ENCODE results near the gene MVB12B.

MVB12B gene

DNA sequence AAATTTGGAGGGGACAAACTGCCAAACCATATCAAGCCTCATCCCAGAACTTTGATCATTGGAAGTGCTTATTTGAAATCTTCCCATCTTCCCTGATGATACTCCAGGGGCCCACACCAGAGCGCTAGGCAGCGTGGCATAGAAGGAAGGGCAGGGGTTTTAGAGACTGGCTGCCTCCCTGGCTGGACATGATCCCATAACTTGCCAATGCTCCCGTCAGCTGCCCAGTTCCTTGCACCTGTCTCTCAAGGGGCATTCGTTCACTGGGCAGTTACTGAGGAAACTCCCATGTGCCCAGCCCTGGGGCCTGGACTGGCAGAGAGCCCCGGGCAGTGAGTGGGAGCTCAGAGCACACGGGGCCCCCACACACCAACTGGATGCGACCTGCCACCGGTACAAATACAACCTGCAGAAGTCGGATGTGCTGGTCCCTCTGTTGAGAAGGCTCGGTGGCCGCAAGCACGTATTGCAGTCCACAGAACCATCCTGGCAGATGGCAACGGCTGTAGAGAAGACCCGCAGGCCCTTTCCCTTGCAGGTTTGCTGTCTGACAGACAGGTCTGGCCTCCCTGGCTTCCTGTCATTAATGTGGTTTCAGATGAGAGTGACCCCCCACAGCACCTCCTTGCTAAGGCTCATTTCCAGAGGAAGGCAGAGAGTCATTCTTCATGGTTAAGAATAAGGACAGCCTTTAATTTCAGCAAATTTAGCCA lies 122.4 kb downstream of the MVB12B start:
- H3K4me3 ChIP-seq (replicated peaks; ENCODE audit: low read depth, low read length), result no peak overlapping the region
- TF ChIP-seq, protein P1, sequence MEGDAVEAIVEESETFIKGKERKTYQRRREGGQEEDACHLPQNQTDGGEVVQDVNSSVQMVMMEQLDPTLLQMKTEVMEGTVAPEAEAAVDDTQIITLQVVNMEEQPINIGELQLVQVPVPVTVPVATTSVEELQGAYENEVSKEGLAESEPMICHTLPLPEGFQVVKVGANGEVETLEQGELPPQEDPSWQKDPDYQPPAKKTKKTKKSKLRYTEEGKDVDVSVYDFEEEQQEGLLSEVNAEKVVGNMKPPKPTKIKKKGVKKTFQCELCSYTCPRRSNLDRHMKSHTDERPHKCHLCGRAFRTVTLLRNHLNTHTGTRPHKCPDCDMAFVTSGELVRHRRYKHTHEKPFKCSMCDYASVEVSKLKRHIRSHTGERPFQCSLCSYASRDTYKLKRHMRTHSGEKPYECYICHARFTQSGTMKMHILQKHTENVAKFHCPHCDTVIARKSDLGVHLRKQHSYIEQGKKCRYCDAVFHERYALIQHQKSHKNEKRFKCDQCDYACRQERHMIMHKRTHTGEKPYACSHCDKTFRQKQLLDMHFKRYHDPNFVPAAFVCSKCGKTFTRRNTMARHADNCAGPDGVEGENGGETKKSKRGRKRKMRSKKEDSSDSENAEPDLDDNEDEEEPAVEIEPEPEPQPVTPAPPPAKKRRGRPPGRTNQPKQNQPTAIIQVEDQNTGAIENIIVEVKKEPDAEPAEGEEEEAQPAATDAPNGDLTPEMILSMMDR (IDR thresholded peaks at IDR 0.05; ENCODE audit: insufficient read depth, low read length, poor library complexity, severe bottlenecking), result no peak
- no peaks in the 10 kb centered on the region for H3K36me3 ChIP-seq (ENCODE audit: control insufficient read depth, insufficient read depth, low read length)
- H3K27me3 ChIP-seq (replicated peaks; ENCODE audit: control insufficient read depth, insufficient read depth, low read length), result no peaks in the 10 kb centered on the region
- no peak for DNase-seq (ENCODE audit: extremely low read depth, insufficient read length)

DNA sequence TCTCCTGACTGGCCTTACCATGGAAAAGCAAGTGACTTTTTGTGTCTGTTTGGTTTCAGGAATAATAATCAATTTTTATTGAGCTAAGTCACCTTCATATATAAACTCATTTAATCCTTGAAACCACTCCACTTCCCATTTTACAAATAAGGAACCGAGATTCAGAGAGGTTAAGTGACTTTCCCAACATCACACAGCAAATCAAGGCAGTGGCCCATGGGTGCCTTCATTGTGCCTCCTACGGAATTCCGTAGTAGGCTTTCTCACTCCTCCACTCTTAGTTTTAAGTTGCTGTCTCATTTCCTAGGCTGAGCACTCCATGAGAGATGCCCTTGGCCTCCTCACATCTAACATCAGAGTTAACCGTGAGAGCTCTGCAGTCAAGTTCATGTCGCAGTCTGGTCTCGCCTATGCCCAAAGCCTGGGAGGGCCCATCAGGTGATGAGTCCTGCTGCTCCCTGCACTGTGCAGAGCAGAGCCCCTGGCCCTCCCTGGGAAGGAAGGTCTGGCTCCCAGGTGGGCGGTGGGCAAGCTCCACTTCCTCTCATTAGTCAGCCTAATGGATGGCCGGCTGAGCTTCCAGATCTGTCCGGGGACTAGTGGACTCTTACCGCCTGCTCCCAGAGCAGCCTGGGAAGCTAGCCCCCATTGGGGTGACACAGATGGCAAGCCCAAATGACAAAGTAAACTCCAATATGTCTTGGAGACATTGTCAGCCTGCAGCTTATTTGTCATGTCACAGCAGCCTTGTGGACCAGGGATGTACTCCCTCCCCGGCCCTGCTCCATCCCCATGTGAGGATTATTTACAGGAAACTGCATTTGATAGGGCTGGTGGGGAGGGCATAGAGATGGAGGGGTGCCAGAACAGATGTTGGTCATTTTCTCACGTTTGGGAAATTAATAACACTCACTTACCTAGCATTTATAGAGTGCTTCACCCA lies 123.4 kb downstream of the MVB12B start:
- TF ChIP-seq, protein P1 (IDR thresholded peaks at IDR 0.05; ENCODE audit: insufficient read depth, low read length, poor library complexity, severe bottlenecking), result no peak
- Histone ChIP-seq H3K36me3 (ENCODE audit: control insufficient read depth, insufficient read depth, low read length) (no peaks in the 10 kb centered on the region), H3K27me3 (replicated peaks; ENCODE audit: control insufficient read depth, insufficient read depth, low read length) (no peaks in the 10 kb centered on the region), H3K4me3 (replicated peaks; ENCODE audit: low read depth, low read length) (no peak overlapping the region)
- DNase-seq (ENCODE audit: extremely low read depth, insufficient read length), result no peak

DNA sequence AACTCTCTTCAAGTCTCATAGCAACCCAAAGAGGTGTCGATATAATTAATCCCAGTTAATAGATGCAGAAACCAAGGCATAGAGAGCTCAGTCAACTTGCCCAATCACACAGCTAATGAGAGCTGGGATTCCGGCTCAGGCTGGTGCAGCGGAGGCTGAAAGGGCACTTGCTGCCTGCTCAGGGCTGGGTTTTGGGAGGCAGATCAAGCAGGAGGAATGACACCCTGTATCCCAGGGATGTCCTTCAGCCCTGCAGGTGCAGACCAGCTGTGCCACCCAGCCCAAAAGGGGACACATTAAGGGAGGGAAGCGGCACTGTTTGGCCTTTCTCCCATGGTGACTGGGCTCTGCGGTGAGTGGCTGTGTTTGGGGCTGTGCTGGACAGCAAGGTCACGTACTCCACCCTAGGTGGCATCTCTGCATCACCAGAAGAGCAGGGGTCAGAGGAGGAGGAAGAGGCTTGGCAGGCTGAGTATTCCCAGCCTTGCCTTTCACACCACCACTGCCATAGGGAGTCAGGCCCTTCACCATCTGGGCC lies 124.1 kb downstream of the MVB12B start:
- no peak for DNase-seq (ENCODE audit: extremely low read depth, insufficient read length)
- H3K27me3 ChIP-seq (replicated peaks; ENCODE audit: control insufficient read depth, insufficient read depth, low read length), result no peaks in the 10 kb centered on the region
- no peaks in the 10 kb centered on the region for H3K36me3 ChIP-seq (ENCODE audit: control insufficient read depth, insufficient read depth, low read length)
- TF ChIP-seq, protein P1 (IDR thresholded peaks at IDR 0.05; ENCODE audit: insufficient read depth, low read length, poor library complexity, severe bottlenecking), result no peak
- no peak overlapping the region for H3K4me3 ChIP-seq (replicated peaks; ENCODE audit: low read depth, low read length)

DNA sequence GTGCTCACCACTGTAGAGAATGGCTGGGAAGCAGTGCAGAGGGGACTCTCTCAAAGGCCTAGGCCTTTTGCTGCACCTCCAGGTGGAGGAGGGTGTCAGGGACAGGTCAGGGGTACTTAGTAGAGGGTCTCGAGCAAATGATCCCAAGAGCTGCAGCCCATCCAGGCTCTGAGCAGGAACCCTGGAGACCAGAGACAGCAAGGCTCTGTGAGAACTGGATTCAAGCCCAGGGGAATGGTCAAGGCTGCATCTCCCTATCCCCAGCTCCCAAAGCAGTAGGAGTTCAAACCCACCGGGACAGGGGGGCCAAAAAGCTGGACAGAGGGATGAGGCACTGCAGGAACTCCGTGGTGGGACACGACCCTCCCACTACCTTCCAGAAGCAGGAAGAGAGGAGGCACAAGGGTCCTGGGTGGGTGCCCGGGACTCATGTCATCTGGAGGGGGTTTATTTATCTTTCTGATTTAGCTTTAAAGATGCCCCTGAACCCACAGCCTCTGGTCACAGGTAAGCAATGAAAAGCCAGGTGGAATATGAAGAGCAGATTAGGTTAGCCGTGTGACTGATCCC lies 124.8 kb downstream of the MVB12B start:
- H3K36me3 ChIP-seq (ENCODE audit: control insufficient read depth, insufficient read depth, low read length), result no peaks in the 10 kb centered on the region
- no peak for DNase-seq (ENCODE audit: extremely low read depth, insufficient read length)
- no peak overlapping the region for H3K4me3 ChIP-seq (replicated peaks; ENCODE audit: low read depth, low read length)
- H3K27me3 ChIP-seq (replicated peaks; ENCODE audit: control insufficient read depth, insufficient read depth, low read length), result no peaks in the 10 kb centered on the region
- TF ChIP-seq, protein P1 (IDR thresholded peaks at IDR 0.05; ENCODE audit: insufficient read depth, low read length, poor library complexity, severe bottlenecking), result no peak

DNA sequence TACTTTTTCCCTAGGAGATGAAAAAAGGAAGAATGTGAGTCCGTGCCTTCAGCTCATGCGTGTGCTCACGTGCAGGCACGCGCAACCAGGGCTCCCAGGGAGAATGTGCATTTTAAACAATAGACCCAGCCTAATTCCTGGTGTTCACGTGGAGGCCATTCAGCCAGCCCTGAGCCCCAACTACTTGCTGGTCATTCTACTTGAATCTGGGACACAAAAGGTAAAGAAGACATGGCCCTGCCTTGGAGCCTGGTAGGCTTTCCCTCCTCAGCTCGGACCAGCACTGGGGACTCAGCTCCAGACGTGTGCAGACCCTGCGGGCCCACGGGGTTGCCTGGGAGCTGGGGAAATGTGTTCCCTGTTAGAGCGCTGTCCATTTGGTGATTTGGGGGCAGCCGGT lies 125.5 kb downstream of the MVB12B start:
- no peak for DNase-seq (ENCODE audit: extremely low read depth, insufficient read length)
- no peaks in the 10 kb centered on the region for H3K27me3 ChIP-seq (replicated peaks; ENCODE audit: control insufficient read depth, insufficient read depth, low read length)
- no peak overlapping the region for H3K4me3 ChIP-seq (replicated peaks; ENCODE audit: low read depth, low read length)
- TF ChIP-seq, protein P1 (IDR thresholded peaks at IDR 0.05; ENCODE audit: insufficient read depth, low read length, poor library complexity, severe bottlenecking), result no peak
- no peaks in the 10 kb centered on the region for H3K36me3 ChIP-seq (ENCODE audit: control insufficient read depth, insufficient read depth, low read length)
